HPDE6-E6E7 (cell line): ENCODE measurements around the gene ANKRD44.
A peak's percentile ranks its signal among the peaks of the same experiment; 100 is the strongest.

Source experiments
- DNase-seq: peaks from one replicate; pipeline ENCODE4 v3.0.0; 2011; ENCODE audit warnings: missing footprints; ENCODE audit errors: extremely low spot score

ANKRD44 gene

GRCh38 chr2:196987649-196988364 is 322.8 kb downstream of the ANKRD44 start:
- peak; percentile 73 for DNase-seq

DNA sequence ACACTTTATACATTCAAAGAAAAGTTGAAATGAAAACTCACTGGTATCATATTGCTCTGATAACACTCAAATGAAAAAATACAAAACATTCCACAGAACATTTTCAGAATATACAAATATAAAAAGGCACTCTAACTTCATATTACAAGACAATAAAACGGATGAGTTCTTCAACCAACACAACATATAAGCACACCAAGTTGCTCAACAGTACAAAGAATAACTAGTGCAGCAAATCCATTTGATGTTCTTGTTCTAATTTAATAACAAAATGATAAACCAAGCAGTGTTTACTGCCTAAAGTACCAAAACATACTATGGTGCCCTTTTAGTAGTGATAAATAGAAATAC is 323.3 kb downstream of the ANKRD44 start:
- DNase-seq, result no peak

- no peak for DNase-seq
Measured at GRCh38 chr2:196985511-196986183, 324.9 kb downstream of the ANKRD44 start.

GRCh38 chr2:196984903-196985302 is 325.7 kb downstream of the ANKRD44 start:
- no peak for DNase-seq

DNA sequence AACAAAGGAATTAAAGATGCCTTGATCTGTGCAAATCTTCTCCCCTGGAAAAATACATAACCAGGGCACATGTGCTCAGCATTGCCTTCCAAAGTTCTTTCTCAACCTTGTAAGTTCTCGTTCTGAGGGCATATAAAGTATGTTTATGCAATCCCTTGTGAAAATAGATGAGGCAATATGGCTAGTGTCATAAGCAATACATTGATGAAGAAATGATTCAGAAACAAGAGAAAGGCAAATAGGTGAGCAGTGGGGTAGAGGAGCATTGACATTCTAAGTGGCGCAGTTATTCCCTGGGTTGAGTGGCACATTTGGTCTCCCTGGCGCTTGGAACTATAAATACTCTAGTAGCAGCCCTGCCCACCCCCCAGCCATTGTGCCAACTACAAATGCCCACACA is 326.6 kb downstream of the ANKRD44 start:
- no peak for DNase-seq

DNA sequence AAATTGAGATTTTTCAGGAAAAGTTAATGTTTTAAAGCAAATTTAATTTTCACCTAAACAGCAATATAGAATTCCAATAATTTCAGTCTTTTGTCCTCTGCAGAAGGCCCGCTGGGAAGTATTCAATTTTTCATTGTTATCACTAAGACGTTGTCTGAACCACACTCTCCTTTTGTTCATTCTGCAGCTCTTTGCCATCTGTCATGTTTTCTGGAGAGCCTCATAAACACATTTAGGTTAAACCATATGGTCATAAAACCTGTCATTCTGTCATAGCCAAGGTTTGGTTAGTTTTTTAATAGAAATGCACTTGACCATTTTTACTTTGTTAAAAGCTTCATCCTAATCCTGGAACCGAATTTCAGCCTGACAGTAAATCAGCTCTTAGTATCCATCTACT is 330.1 kb downstream of the ANKRD44 start:
- DNase-seq, result no peak

DNA sequence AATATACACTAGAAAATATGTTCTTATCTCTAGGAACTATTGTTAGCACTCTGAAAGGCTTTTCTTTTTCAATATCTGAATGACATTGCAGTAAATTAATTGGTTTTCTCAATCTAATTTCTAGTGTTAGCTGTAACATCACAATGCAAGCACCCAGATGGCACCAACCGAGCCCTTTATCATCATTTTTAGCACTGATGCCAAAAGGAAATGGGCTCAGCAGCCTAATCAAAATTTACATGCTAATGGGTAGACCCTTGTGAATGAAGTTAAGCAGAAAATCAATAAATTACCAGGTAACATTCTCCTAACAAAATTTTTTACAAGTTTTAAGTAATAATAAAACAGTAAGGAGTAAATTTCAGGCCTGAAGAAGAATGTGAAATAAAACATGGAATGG is 330.6 kb downstream of the ANKRD44 start:
- no peak for DNase-seq

GRCh38 chr2:196977507-196977906 is 333.1 kb downstream of the ANKRD44 start:
- DNase-seq, result no peak

GRCh38 chr2:196974970-196975369 is 335.6 kb downstream of the ANKRD44 start:
- no peak for DNase-seq

DNA sequence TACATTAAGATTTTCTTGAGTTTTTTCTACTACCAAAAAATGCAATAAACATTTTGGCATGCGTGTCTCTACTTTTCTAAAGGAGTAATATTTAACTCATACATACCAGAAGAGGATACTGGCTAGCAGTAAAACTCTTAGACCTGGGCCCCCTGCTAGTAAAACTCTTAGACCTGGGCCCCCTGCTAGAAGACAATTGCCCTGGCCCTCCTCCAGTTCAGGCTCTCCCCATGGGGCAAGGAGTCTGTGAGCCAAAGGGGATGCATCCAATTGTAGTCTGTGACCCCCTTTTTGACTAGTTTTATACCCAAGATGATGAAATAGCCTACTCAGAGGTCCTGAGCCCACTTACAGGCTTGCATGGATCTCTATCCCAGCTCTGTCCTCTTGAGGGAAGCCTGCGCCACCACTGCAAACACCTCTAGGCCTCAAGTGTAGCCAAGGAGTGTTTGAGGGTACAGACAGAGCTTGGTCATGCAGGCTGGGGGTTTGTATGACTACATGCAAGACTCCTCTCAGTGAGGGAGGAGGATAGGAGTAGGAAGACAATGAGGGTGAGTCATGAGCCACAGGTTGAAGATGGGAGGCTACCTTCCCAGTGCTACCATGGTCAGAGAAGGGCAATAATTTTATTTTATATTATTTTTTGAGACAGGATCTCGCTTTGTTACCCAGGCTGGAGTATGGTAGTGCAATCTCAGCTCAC is 338.9 kb downstream of the ANKRD44 start:
- DNase-seq, result no peak

GRCh38 chr2:196970099-196970498 is 340.5 kb downstream of the ANKRD44 start:
- no peak for DNase-seq

GRCh38 chr2:196968516-196968915 is 342.1 kb downstream of the ANKRD44 start:
- no peak for DNase-seq

DNA sequence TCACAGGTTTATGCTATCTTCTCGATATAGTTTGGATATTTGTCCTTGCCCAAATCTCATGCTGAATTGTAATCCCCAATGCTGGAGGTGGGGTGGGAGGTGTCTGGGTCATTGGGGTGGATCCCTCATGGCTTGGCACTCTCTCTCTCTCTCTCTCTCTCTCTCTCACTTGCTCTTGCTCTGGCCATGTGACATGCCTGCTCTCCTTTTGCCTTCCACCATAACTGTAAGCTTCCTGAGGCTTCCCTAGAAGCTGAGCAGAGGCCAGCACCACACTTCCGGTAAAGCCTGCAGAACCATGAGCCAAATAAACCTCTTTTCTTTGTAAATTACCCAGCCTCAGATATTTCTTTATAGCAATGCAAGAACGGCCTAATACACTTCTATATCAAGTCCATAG is 342.8 kb downstream of the ANKRD44 start:
- no peak for DNase-seq

DNA sequence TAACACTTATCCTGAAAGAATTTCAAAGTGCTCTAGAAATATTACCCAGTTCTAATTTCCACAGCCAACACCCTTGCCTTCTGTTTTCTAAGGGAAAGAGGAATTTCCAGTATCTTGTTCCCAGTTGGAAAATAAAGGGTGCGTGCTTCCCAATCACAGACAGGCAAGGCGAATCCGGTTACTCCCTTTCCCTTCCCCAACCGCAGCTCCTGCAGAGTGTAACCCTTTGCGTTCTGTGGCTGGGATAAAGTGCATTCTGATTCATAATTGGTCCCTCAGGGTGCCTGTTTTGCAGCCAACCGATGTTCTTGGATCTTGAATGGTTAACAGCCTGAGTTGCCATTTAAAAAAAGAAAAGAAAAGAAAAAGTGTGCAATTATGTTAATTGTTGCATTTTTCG is 343.5 kb downstream of the ANKRD44 start:
- DNase-seq, result no peak

DNA sequence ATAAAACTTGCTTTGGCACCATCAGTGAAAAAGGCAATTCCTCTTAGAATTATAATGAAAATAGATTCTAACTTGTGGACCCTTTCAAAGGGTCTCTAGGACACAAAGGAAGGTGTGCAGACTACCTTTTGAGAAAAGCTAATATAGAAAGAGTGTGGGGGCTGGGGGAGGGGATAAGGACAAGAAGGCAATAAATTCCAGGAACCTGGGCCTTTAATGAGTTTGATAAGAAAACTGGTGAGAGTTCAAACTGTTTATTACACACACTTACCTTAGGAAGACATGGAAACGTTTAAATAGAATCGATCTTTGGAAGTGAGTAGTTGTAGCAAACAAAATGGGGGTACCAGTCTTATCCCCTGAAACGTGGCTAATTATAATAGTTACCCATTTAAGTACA is 344.5 kb downstream of the ANKRD44 start:
- DNase-seq, result no peak

- no peak for DNase-seq
Measured at GRCh38 chr2:196965651-196966050, 344.9 kb downstream of the ANKRD44 start.

GRCh38 chr2:196963961-196964360 is 346.6 kb downstream of the ANKRD44 start:
- no peak for DNase-seq

DNA sequence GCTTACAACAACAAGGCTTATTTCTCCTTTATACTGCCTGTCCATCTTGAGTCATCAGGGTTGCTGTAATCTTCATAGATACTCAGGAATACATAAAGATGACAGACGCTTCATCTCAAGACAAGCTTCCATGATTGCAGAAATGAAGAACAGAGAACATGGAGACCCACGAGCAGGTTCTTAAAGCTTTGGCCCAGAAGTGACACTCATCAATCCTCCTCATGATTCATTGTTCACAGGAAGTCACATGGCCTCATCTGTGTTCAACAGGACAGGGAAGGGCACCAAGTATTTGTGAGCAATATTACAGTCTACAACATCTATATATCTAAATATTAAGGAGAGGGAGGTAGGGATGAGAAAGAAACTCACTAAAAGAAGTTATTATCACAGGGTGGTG is 347.5 kb downstream of the ANKRD44 start:
- no peak for DNase-seq

- DNase-seq, result no peak
Measured at GRCh38 chr2:196962325-196962724, 348.3 kb downstream of the ANKRD44 start.

GRCh38 chr2:196961889-196962288 is 348.7 kb downstream of the ANKRD44 start:
- no peak for DNase-seq

GRCh38 chr2:196959734-196960338 is 350.7 kb downstream of the ANKRD44 start:
- no peak for DNase-seq

DNA sequence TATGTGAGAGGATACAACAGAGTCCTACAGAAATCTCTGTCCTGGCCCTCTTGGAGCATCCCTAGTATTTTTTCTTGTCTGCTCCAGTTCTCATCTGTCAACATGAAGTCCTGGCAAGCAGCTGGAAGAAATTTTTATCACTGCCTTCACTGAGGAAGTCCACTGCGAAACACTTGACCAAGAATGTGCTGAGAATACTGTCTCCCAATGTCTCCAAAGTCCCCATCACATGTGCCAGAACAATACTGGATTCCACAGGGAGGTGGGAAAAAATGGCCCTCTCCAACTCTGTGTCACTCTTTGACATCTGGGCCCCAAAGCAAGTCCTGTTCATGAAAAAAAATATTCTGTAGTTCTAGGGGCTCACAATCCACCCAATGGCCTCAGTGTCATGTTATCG is 351.3 kb downstream of the ANKRD44 start:
- DNase-seq, result no peak
